Measurements from ENCODE around the gene CREBBP.

CREBBP gene

GRCh38 chr16:3767333-3767986 is 113.1 kb downstream of the CREBBP start:
- DNase-seq (ENCODE audit: low spot score), result no peak

- no peak for DNase-seq (ENCODE audit: low spot score)
Observed at GRCh38 chr16:3766177-3766576, 114.3 kb downstream of the CREBBP start.

- no peak for DNase-seq (ENCODE audit: low spot score)
Observed at GRCh38 chr16:3764409-3764808, 116.1 kb downstream of the CREBBP start.

- no peak for DNase-seq (ENCODE audit: low spot score)
Observed at GRCh38 chr16:3762107-3762750, 118.3 kb downstream of the CREBBP start.

GRCh38 chr16:3761375-3762106 is 119.0 kb downstream of the CREBBP start:
- DNase-seq (ENCODE audit: low spot score), result no peak

GRCh38 chr16:3760518-3760917 is 120.0 kb downstream of the CREBBP start:
- DNase-seq (ENCODE audit: low spot score), result no peak

- no peak for DNase-seq (ENCODE audit: low spot score)
Observed at GRCh38 chr16:3759736-3760135, 120.8 kb downstream of the CREBBP start.

- no peak for DNase-seq (ENCODE audit: low spot score)
Observed at GRCh38 chr16:3756113-3756512, 124.4 kb downstream of the CREBBP start.

- no peak for DNase-seq (ENCODE audit: low spot score)
Observed at GRCh38 chr16:3755249-3755648, 125.3 kb downstream of the CREBBP start.

- DNase-seq (ENCODE audit: low spot score), result no peak
Observed at GRCh38 chr16:3754772-3755171, 125.7 kb downstream of the CREBBP start.

GRCh38 chr16:3754081-3754703 is 126.3 kb downstream of the CREBBP start:
- DNase-seq (ENCODE audit: low spot score), result no peak

- DNase-seq (ENCODE audit: low spot score), result no peak
Observed at GRCh38 chr16:3752984-3753383, 127.5 kb downstream of the CREBBP start.

GRCh38 chr16:3751878-3752277 is 128.6 kb downstream of the CREBBP start:
- no peak for DNase-seq (ENCODE audit: low spot score)

- DNase-seq (ENCODE audit: low spot score), result no peak
Observed at GRCh38 chr16:3748307-3748706, 132.2 kb downstream of the CREBBP start.

- DNase-seq (ENCODE audit: low spot score), result no peak
Observed at GRCh38 chr16:3745751-3746355, 134.7 kb downstream of the CREBBP start.

- no peak for DNase-seq (ENCODE audit: low spot score)
Observed at GRCh38 chr16:3744018-3744417, 136.5 kb downstream of the CREBBP start.

- no peak for DNase-seq (ENCODE audit: low spot score)
Observed at GRCh38 chr16:3740934-3741333, 139.6 kb downstream of the CREBBP start.

GRCh38 chr16:3740186-3740585 is 140.3 kb downstream of the CREBBP start:
- DNase-seq (ENCODE audit: low spot score), result no peak

GRCh38 chr16:3739636-3740035 is 140.9 kb downstream of the CREBBP start:
- no peak for DNase-seq (ENCODE audit: low spot score)

- no peak for DNase-seq (ENCODE audit: low spot score)
Observed at GRCh38 chr16:3738541-3738940, 142.0 kb downstream of the CREBBP start.

- no peak for DNase-seq (ENCODE audit: low spot score)
Observed at GRCh38 chr16:3738128-3738527, 142.4 kb downstream of the CREBBP start.

- DNase-seq (ENCODE audit: low spot score), result no peak
Observed at GRCh38 chr16:3737181-3737580, 143.3 kb downstream of the CREBBP start.
